Neural cell (in vitro differentiated cells): ENCODE measurements around the gene ERBB2. TPM values are rescaled to one million over a fixed set of nuclear protein-coding genes. Genes with fewer than 3 reads are reported as not detected.

Source experiments
- H2AFZ ChIP-seq: fragments of 200-600, 300-800 bp; sonication (generic), shearing (Covaris generic); 2 replicates; pipeline ENCODE4 v1.6.0; 2014; ENCODE audit warnings: low read depth, mild to moderate bottlenecking, antibody characterized with exemption, low read length, moderate library complexity
- H3F3A ChIP-seq: fragments of 200-600 bp; shearing (Covaris generic); 2 replicates; pipeline ENCODE4 v1.6.1; 2016; ENCODE audit warnings: mild to moderate bottlenecking, moderate library complexity, mixed read lengths, antibody characterized with exemption, low read length; ENCODE audit not compliant: insufficient read depth, poor library complexity, severe bottlenecking
- H3K27ac ChIP-seq: fragments of 200-600, 300-800 bp; sonication (generic), shearing (Covaris generic); 2 replicates; pipeline ENCODE4 v1.5.1; 2014; ENCODE audit warnings: mild to moderate bottlenecking, low read length, moderate library complexity
- H3K27me3 ChIP-seq: fragments of 300-800, 200-600 bp; sonication (generic), shearing (Covaris generic); 2 replicates; pipeline ENCODE4 v1.6.0; 2014; ENCODE audit warnings: mild to moderate bottlenecking, low read depth, low read length, moderate library complexity; ENCODE audit not compliant: insufficient read depth
- H3K36me3 ChIP-seq: fragments of 300-800, 200-600 bp; sonication (generic), shearing (Covaris generic); 2 replicates; pipeline ENCODE4 v1.5.1; 2014; ENCODE audit warnings: mild to moderate bottlenecking, antibody characterized with exemption, low read length, moderate library complexity; ENCODE audit not compliant: insufficient read depth
- H3K4me2 ChIP-seq: fragments of 300-800, 200-600 bp; sonication (generic), shearing (Covaris generic); 2 replicates; pipeline ENCODE4 v1.6.0; 2014; ENCODE audit warnings: mild to moderate bottlenecking, low read length
- H3K4me3 ChIP-seq: fragments of 300-800, 200-600 bp; sonication (generic), shearing (Covaris generic); 2 replicates; pipeline ENCODE4 v1.5.1; 2014; ENCODE audit warnings: mild to moderate bottlenecking, low read length, moderate library complexity
- H3K79me2 ChIP-seq: fragments of 200-600 bp; shearing (Covaris generic); replicated peaks from 2 replicates; pipeline ENCODE4 v1.6.0; 2014; ENCODE audit warnings: mild to moderate bottlenecking, low read length, moderate library complexity; ENCODE audit not compliant: insufficient read depth
- H3K9ac ChIP-seq: fragments of 300-800, 200-600 bp; sonication (generic), shearing (Covaris generic); 2 replicates; pipeline ENCODE4 v1.6.1; 2016; ENCODE audit warnings: mild to moderate bottlenecking, low read length, mixed read lengths
- H3K9me2 ChIP-seq: fragments of 200-600 bp; shearing (Covaris generic); 2 replicates; pipeline ENCODE4 v1.6.1; 2016; ENCODE audit warnings: mild to moderate bottlenecking, low read length, mixed read lengths; ENCODE audit not compliant: insufficient read depth
- H3K9me3 ChIP-seq: fragments of 200-600, 300-800 bp; sonication (generic), shearing (Covaris generic); 2 replicates; pipeline ENCODE4 v1.6.1; 2016; ENCODE audit warnings: mild to moderate bottlenecking, mixed run types, low read length, moderate library complexity, mixed read lengths
- H4K20me1 ChIP-seq: fragments of 200-600 bp; shearing (Covaris generic); 2 replicates; pipeline ENCODE4 v1.6.1; 2016; ENCODE audit warnings: mild to moderate bottlenecking, mixed run types; ENCODE audit not compliant: insufficient read depth
- EP300 ChIP-seq: fragments of 450-650 bp; conservative IDR thresholded peaks from 2 replicates; pipeline ENCODE4 v1.6.1; 2014; ENCODE audit warnings: antibody characterized with exemption, mild to moderate bottlenecking, moderate library complexity; ENCODE audit not compliant: poor library complexity, severe bottlenecking
- EZH2 ChIP-seq: fragments of 200-600, 300-800 bp; shearing (Covaris generic), sonication (generic); IDR thresholded peaks from 2 replicates; pipeline ENCODE4 v1.6.1; 2014; ENCODE audit warnings: antibody characterized with exemption, low read length, borderline replicate concordance, mild to moderate bottlenecking; ENCODE audit not compliant: insufficient read depth, poor library complexity, severe bottlenecking
- MXI1 ChIP-seq: fragments of 450-650 bp; conservative IDR thresholded peaks from 2 replicates; pipeline ENCODE4 v1.6.1; 2014; ENCODE audit warnings: antibody characterized with exemption, mild to moderate bottlenecking; ENCODE audit not compliant: poor library complexity, severe bottlenecking
- POLR2AphosphoS5 ChIP-seq: IDR thresholded peaks from 2 replicates; pipeline ENCODE4 v1.6.1; 2012
- RAD21 ChIP-seq: fragments of 450-650 bp; conservative IDR thresholded peaks from 2 replicates; pipeline ENCODE4 v1.6.1; 2014; ENCODE audit warnings: antibody characterized with exemption, mild to moderate bottlenecking, moderate library complexity
- SMC3 ChIP-seq: fragments of 450-650 bp; conservative IDR thresholded peaks from 2 replicates; pipeline ENCODE4 v1.6.1; 2014; ENCODE audit warnings: antibody characterized with exemption, mild to moderate bottlenecking, moderate library complexity; ENCODE audit not compliant: poor library complexity
- TAF1 ChIP-seq: IDR thresholded peaks from 2 replicates; pipeline ENCODE4 v1.6.1; 2012; ENCODE audit warnings: low read depth
- polyA plus RNA-seq: library from polyadenylated mRNA; depleted of rRNA; stranded (reverse); fragments of >200 nt; gene quantifications from 2 replicates; pipeline ENCODE4 v1.2.3, GENCODE V29; 2014
- TF ChIP-seq, protein P1 (sequence below): IDR thresholded peaks from 2 replicates; pipeline ENCODE4 v1.6.1; 2012; ENCODE audit warnings: borderline replicate concordance
- TF ChIP-seq, protein P2 (sequence below): fragments of 450-650 bp; IDR thresholded peaks from 2 replicates; pipeline ENCODE4 v1.5.1; 2014; ENCODE audit warnings: antibody characterized with exemption, mild to moderate bottlenecking, moderate library complexity; ENCODE audit not compliant: poor library complexity, severe bottlenecking

Gene ERBB2
- polyA plus RNA-seq, 1 donor from 2014 or later, result 16.0 TPM

DNA sequence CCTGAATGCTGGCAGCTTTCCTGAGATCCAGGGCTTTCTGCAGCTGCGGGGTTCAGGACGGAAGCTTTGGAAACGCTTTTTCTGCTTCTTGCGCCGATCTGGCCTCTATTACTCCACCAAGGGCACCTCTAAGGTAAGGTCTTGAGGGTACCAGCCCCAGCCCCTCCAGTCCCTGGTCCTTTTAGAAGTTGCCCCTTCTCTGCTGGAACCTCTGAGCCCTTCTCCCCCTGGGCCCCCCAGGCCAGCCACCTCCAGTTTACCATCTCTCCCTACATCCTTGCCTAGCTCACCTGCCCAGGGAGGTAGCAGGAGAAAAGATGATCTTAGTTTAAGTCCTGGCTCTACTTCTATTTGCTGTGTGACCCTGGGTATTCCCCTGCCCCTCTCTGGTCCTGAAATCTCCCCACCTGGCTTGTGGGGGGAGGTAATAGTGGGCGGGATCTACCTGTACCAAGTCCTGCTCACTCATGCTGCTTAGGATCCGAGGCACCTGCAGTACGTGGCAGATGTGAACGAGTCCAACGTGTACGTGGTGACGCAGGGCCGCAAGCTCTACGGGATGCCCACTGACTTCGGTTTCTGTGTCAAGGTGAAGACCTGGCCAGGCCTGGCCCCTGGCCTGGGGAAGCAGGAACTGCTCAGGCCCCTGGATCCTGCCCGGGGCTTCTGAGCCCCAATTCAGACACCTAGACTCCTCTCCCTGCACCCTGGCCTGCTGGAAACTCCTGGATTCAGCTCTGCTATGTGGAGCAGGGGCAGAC is 44.4 kb downstream of the ERBB2 start:
- no peak for TF ChIP-seq EZH2
- TF ChIP-seq, protein P1, sequence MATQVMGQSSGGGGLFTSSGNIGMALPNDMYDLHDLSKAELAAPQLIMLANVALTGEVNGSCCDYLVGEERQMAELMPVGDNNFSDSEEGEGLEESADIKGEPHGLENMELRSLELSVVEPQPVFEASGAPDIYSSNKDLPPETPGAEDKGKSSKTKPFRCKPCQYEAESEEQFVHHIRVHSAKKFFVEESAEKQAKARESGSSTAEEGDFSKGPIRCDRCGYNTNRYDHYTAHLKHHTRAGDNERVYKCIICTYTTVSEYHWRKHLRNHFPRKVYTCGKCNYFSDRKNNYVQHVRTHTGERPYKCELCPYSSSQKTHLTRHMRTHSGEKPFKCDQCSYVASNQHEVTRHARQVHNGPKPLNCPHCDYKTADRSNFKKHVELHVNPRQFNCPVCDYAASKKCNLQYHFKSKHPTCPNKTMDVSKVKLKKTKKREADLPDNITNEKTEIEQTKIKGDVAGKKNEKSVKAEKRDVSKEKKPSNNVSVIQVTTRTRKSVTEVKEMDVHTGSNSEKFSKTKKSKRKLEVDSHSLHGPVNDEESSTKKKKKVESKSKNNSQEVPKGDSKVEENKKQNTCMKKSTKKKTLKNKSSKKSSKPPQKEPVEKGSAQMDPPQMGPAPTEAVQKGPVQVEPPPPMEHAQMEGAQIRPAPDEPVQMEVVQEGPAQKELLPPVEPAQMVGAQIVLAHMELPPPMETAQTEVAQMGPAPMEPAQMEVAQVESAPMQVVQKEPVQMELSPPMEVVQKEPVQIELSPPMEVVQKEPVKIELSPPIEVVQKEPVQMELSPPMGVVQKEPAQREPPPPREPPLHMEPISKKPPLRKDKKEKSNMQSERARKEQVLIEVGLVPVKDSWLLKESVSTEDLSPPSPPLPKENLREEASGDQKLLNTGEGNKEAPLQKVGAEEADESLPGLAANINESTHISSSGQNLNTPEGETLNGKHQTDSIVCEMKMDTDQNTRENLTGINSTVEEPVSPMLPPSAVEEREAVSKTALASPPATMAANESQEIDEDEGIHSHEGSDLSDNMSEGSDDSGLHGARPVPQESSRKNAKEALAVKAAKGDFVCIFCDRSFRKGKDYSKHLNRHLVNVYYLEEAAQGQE, result no peak
- TF ChIP-seq EP300, result no peak
- TF ChIP-seq, protein P2, sequence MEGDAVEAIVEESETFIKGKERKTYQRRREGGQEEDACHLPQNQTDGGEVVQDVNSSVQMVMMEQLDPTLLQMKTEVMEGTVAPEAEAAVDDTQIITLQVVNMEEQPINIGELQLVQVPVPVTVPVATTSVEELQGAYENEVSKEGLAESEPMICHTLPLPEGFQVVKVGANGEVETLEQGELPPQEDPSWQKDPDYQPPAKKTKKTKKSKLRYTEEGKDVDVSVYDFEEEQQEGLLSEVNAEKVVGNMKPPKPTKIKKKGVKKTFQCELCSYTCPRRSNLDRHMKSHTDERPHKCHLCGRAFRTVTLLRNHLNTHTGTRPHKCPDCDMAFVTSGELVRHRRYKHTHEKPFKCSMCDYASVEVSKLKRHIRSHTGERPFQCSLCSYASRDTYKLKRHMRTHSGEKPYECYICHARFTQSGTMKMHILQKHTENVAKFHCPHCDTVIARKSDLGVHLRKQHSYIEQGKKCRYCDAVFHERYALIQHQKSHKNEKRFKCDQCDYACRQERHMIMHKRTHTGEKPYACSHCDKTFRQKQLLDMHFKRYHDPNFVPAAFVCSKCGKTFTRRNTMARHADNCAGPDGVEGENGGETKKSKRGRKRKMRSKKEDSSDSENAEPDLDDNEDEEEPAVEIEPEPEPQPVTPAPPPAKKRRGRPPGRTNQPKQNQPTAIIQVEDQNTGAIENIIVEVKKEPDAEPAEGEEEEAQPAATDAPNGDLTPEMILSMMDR, result no peak
- no peak for TF ChIP-seq SMC3
- TF ChIP-seq RAD21, result no peak
- TF ChIP-seq POLR2AphosphoS5, result no peak
- TF ChIP-seq MXI1, result no peak
- no peak for TF ChIP-seq TAF1
- Histone ChIP-seq H3K27me3 (peaks cover 19% of the 10 kb centered on the region), H3K4me3 (no peak overlapping the region), H3K4me2 (no peak overlapping the region), H4K20me1 (no peaks in the 10 kb centered on the region), H3K9me3 (no peaks in the 10 kb centered on the region), H2AFZ (no peak overlapping the region), H3K27ac (no peak overlapping the region), H3F3A (no peaks in the 10 kb centered on the region), H3K79me2 (no peaks in the 10 kb centered on the region), H3K9me2 (no peaks in the 10 kb centered on the region), H3K9ac (no peak overlapping the region), H3K36me3 (no peaks in the 10 kb centered on the region)

DNA sequence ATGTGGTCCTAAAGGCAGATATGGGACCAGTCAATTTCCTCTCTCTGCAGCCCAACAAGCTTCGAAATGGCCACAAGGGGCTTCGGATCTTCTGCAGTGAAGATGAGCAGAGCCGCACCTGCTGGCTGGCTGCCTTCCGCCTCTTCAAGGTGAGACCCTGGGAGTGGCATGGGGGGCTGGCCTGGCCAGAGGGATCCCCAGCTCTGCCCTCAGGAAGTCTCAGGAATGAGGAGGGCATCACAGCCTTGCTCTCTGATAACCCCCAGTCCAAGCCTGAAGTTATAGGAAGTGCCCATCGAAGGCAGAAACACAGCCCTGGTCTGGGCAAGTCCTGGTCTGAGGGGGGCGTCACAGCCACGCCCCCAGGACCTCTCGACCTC is 45.0 kb downstream of the ERBB2 start:
- Histone ChIP-seq H3K9me2 (no peaks in the 10 kb centered on the region), H3K36me3 (no peaks in the 10 kb centered on the region), H3K27me3 (peaks cover 13% of the 10 kb centered on the region), H2AFZ (no peak overlapping the region), H3K27ac (no peak overlapping the region), H3K9me3 (no peaks in the 10 kb centered on the region), H3K9ac (no peak overlapping the region), H4K20me1 (no peaks in the 10 kb centered on the region), H3F3A (no peaks in the 10 kb centered on the region), H3K4me3 (no peak overlapping the region), H3K79me2 (no peaks in the 10 kb centered on the region), H3K4me2 (no peak overlapping the region)
- TF ChIP-seq, protein P2, result no peak
- TF ChIP-seq EP300 (no peak), TAF1 (no peak), SMC3 (no peak), MXI1 (no peak), POLR2AphosphoS5 (no peak)
